HepG2 (cell line): Measurements from ENCODE around the gene VIT. TPM values are rescaled to one million over a fixed set of nuclear protein-coding genes. Genes with fewer than 3 reads are reported as not detected.

Source experiments
- ATAC-seq: fragments of 200-7000 bp; cut with Tn5 transposase; 3 replicates; pipeline ENCODE4 v1.9.1; 2020; ENCODE audit warnings: mild to moderate bottlenecking, moderate library complexity
- BruUV-seq: library from RNA; stranded (reverse); fragments of 400-500 nt; replicated peaks from 2 replicates; lab custom pipeline; 2021; lab: Mats Ljungman, UMichigan
- CTCF ChIA-PET: fragments of 300-600 bp; formaldehyde crosslinking; extraction: SDS; loops from one replicate; lab custom pipeline; 2021; ENCODE audit warnings: low total read pairs, inconsistent platforms, low intra/inter-chr PET ratio; lab: Yijun Ruan, JAX
- POLR2A ChIA-PET: fragments of 350-600 bp; sonication (Branson Sonifier 250); formaldehyde crosslinking; loops from one replicate; lab custom pipeline; 2020; ENCODE audit warnings: antibody characterized with exemption, inconsistent platforms; lab: Yijun Ruan, JAX
- DNase-seq: peaks from one replicate; pipeline ENCODE4 v3.0.0-alpha.2; 2015; ENCODE audit warnings: low spot score
- FAIRE-seq: peaks from 3 replicates; lab custom pipeline; 2011; peaks lifted over from hg19 to GRCh38; lab: Jason Lieb, UNC
- H2AFZ ChIP-seq: one replicate; pipeline ENCODE4 v1.6.1; 2011; ENCODE audit warnings: low read length, inconsistent platforms
- H3K27ac ChIP-seq: fragments of 300-600 bp; 3 replicates; pipeline ENCODE4 v1.8.0; 2011; ENCODE audit warnings: mixed run types, mild to moderate bottlenecking, mixed read lengths, low read length, inconsistent platforms; ENCODE audit not compliant: insufficient read depth; ENCODE audit errors: extremely low read length
- H3K27me3 ChIP-seq, 2 experiments: fragments of 200-600 bp in 1 of 2; 2 replicates in 1 of 2; 3 replicates in 1 of 2; pipeline versions ENCODE4 v1.6.0 to v1.8.0; 2011; ENCODE audit warnings: low read length in 2 of 2, mild to moderate bottlenecking in 2 of 2, moderate library complexity in 2 of 2, inconsistent platforms in 1 of 2; ENCODE audit not compliant: insufficient read depth in 2 of 2, control insufficient read depth in 1 of 2
- H3K36me3 ChIP-seq, 2 experiments: fragments of 200-600 bp in 1 of 2; replicated peaks in 1 of 2; 2 replicates in 1 of 2; 3 replicates in 1 of 2; pipeline versions ENCODE4 v1.5.1 to v1.8.0; 2011; ENCODE audit warnings: low read length in 2 of 2, inconsistent platforms in 1 of 2; ENCODE audit not compliant: insufficient read depth in 2 of 2, control insufficient read depth in 1 of 2
- H3K4me1 ChIP-seq: 2 replicates; pipeline ENCODE4 v1.5.1; 2012; ENCODE audit warnings: low read length, inconsistent platforms; ENCODE audit not compliant: insufficient read depth
- H3K4me2 ChIP-seq: 2 replicates; pipeline ENCODE4 v1.6.0; 2011; ENCODE audit warnings: low read depth, low read length, inconsistent platforms
- H3K4me3 ChIP-seq, 3 experiments: fragments of 200-600 bp in 1 of 3; sonication (generic), shearing (Covaris generic) in 1 of 3; replicated peaks in 1 of 3; 2 replicates each; pipeline ENCODE4 v1.5.1; 2011 to 2016; ENCODE audit warnings: low read length in 3 of 3, inconsistent platforms in 2 of 3, low read depth in 2 of 3, mild to moderate bottlenecking in 2 of 3, control low read depth in 1 of 3, mixed read lengths in 1 of 3; ENCODE audit not compliant: insufficient read depth in 1 of 3
- H3K79me2 ChIP-seq: one replicate; pipeline ENCODE4 v1.6.1; 2011; ENCODE audit warnings: low read length, inconsistent platforms; ENCODE audit not compliant: insufficient read depth
- H3K9ac ChIP-seq: 2 replicates; pipeline ENCODE4 v1.6.0; 2011; ENCODE audit warnings: mild to moderate bottlenecking, low read depth, low read length, inconsistent platforms; ENCODE audit not compliant: insufficient read depth
- H3K9me3 ChIP-seq: 2 replicates; pipeline ENCODE4 v1.5.1; 2012; ENCODE audit warnings: mild to moderate bottlenecking, low read length
- H4K20me1 ChIP-seq: 2 replicates; pipeline ENCODE4 v1.6.0; 2011; ENCODE audit warnings: inconsistent platforms, mild to moderate bottlenecking, low read length, moderate library complexity; ENCODE audit not compliant: insufficient read depth
- ATF7 ChIP-seq, 2 experiments: fragments of 450-650 bp in 1 of 2; sonication (generic) in 1 of 2; formaldehyde crosslinking in 1 of 2; IDR thresholded peaks; 2 replicates each; pipeline versions ENCODE4 v1.4.0 to v1.6.1; 2016 to 2020; ENCODE audit warnings: antibody characterized with exemption in 1 of 2, mild to moderate bottlenecking in 1 of 2, missing genetic modification reagents in 1 of 2
- MAFG ChIP-seq: sonication (generic); formaldehyde crosslinking; IDR thresholded peaks from 2 replicates; pipeline ENCODE4 v1.5.1; 2020; ENCODE audit warnings: mild to moderate bottlenecking, missing genetic modification reagents
- MIER2 ChIP-seq: IDR thresholded peaks from 2 replicates; pipeline ENCODE4 v1.6.1; 2016; ENCODE audit warnings: missing biosample characterization, missing genetic modification reagents
- PREB ChIP-seq: sonication (generic); formaldehyde crosslinking; IDR thresholded peaks from 2 replicates; pipeline ENCODE4 v1.4.0; 2020; ENCODE audit warnings: missing genetic modification reagents
- RARG ChIP-seq: sonication (generic); formaldehyde crosslinking; IDR thresholded peaks from 2 replicates; pipeline ENCODE4 v1.4.0; 2020; ENCODE audit warnings: low read depth, mild to moderate bottlenecking, missing genetic modification reagents
- SRSF1 ChIP-seq: fragments of 200-400 bp; formaldehyde crosslinking; optimal IDR thresholded peaks from 2 replicates; pipeline ENCODE3; 2017; ENCODE audit warnings: mild to moderate bottlenecking, low read depth, low read length, moderate library complexity
- TBL1XR1 ChIP-seq: fragments of 150-350 bp; IDR thresholded peaks from 2 replicates; pipeline ENCODE4 v1.6.1; 2014; ENCODE audit warnings: borderline replicate concordance, low read length; ENCODE audit not compliant: partially characterized antibody
- WGBS: methylation state at CpG from one replicate; pipeline ENCODE4 v1.1.6; 2017; ENCODE audit warnings: low lambda C conversion rate; 5-methylcytosine and 5-hydroxymethylcytosine counted together
- in situ Hi-C: cut with HindIII; loops from 2 replicates; pipeline ENCODE4 v1.10.0; 2017; ENCODE audit warnings: low pct_unique_long_range_greater_than_20kb; ENCODE audit not compliant: extremely low pct_ligation_motif_present
- intact Hi-C: fragments of 100-400 bp; cut with micrococcal nuclease; formaldehyde crosslinking; loops from one replicate; pipeline ENCODE4 v1.10.0; 2022; ENCODE audit not compliant: unreplicated experiment
- polyA plus RNA-seq, 8 experiments: library from polyadenylated mRNA; depleted of rRNA in 3 of 8; stranded (reverse) in 7 of 8; unstranded in 1 of 8; fragments of >200 nt; fragmentation: Illumina TruSeq in 4 of 8; extraction: Trizol in 4 of 8; gene quantifications; 2 replicates each; pipeline versions ENCODE4 v1.2.1 to v1.2.3, GENCODE V29; 2011 to 2016; ENCODE audit warnings: low read depth in 4 of 8, missing spikeins in 1 of 8, mixed read lengths in 1 of 8; ENCODE audit not compliant: insufficient read depth in 1 of 8
- total RNA-seq, 5 experiments: library from RNA; depleted of rRNA; stranded (reverse); fragments of >200 nt; fragmentation: Illumina TruSeq; extraction: Trizol; gene quantifications; 2 replicates each; pipeline ENCODE4 v1.2.3, GENCODE V29; 2016; ENCODE audit warnings: low read depth in 1 of 5

VIT gene
- total and polyA plus RNA-seq, 2 of the 13 experiments (the other 11 are each of a cell fraction or from before 2014, with no cell fraction given), result not detected

DNA sequence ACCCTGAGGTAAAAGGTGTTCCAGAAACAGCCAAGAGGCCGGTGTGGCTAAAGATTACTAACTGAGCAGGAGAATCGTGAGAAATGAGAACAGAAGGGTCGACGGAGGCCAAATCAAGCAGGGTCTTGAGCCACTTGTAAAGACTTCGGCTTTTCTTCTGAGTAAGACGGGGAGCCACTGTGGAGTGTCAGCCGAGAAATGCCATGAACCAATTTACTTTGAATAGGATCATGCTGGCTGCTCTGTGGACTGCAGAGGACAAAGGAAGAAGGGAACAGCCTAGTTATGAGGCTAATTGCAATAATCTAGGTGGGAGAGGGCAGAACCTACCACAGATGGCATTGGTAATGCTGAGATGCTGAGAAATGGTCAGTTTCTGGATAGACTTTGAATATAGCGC lies 16.8 kb downstream of the VIT start (continued):
- no peak for TF ChIP-seq PREB (CRISPR knock-in tag)
- no peak for TF ChIP-seq MIER2 (CRISPR knock-in tag)
- TF ChIP-seq SRSF1, result no peak
- TF ChIP-seq RARG (CRISPR knock-in tag), result no peak
- TF ChIP-seq MAFG, result no peak
- TF ChIP-seq, all 625 proteins: peak for 0

- FAIRE-seq (no peak), ATAC-seq (no peak), DNase-seq (no peak)
- ChIA-PET CTCF (no interaction called here), POLR2A (no interaction called here)
- peaks cover 0 to 11% of the 10 kb centered on the region in 2 experiments; a peak in 2 of 5 replicates for H3K27me3 ChIP-seq
- no TSS peak for BruUV-seq
- WGBS, result 3% methylated on average over 3 of the region's 3 CpGs
- no peak overlapping the region for H3K9ac ChIP-seq
- H3K4me1 ChIP-seq, result no peaks in the 10 kb centered on the region
- peaks cover 8% of the 10 kb centered on the region; the same call in 1 of the 2 replicates for H3K9me3 ChIP-seq
- H4K20me1 ChIP-seq, result no peaks in the 10 kb centered on the region
- no peak overlapping the region for H3K27ac ChIP-seq
- H3K36me3 ChIP-seq, result no peaks in the 10 kb centered on the region
- intact Hi-C loops, result no loop called here
- in situ Hi-C loops, result no loop called here
- no peaks in the 10 kb centered on the region for H3K79me2 ChIP-seq
- no peak overlapping the region for H2AFZ ChIP-seq
- no peak overlapping the region for H3K4me3 ChIP-seq
- TF ChIP-seq ATF7 (IDR thresholded peaks at IDR 0.05), result peak; percentile 73
- no peak for TF ChIP-seq ATF7 (CRISPR knock-in tag; IDR thresholded peaks at IDR 0.05)
- no peak for TF ChIP-seq TBL1XR1
- H3K4me2 ChIP-seq, result no peak overlapping the region
Observed at GRCh38 chr2:36716111-36716510, 19.6 kb downstream of the VIT start.
